GM12872 (cell line): Measurements from ENCODE around the gene FBLN1.

Experiments
- TF ChIP-seq, protein P1 (sequence below): IDR thresholded peaks from 3 replicates; pipeline ENCODE4 v1.5.1; 2011; ENCODE audit warnings: low read depth, mild to moderate bottlenecking, low read length, moderate library complexity; ENCODE audit not compliant: insufficient read depth

The FBLN1 gene

DNA sequence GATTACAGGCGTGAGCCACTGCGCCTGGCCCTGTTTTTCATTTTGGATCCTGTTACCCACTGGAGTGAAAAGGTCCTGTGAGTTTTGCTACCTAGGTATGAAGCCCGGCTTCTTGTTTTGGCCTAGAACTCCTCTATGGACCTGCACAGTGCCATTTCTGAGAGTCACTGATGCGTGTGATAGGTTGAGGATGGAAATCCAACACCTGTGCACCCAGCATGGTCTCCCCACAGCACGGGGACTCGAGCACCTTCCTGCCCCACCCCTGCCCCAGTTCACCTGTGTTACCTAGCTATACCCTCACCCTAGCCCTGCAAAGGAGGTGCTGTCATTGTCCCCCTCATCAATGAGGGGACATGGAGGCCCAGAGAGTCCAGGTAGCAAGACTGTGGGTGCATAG, 5.1 kb downstream of the FBLN1 start:
- TF ChIP-seq, protein P1, sequence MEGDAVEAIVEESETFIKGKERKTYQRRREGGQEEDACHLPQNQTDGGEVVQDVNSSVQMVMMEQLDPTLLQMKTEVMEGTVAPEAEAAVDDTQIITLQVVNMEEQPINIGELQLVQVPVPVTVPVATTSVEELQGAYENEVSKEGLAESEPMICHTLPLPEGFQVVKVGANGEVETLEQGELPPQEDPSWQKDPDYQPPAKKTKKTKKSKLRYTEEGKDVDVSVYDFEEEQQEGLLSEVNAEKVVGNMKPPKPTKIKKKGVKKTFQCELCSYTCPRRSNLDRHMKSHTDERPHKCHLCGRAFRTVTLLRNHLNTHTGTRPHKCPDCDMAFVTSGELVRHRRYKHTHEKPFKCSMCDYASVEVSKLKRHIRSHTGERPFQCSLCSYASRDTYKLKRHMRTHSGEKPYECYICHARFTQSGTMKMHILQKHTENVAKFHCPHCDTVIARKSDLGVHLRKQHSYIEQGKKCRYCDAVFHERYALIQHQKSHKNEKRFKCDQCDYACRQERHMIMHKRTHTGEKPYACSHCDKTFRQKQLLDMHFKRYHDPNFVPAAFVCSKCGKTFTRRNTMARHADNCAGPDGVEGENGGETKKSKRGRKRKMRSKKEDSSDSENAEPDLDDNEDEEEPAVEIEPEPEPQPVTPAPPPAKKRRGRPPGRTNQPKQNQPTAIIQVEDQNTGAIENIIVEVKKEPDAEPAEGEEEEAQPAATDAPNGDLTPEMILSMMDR = no peak

DNA sequence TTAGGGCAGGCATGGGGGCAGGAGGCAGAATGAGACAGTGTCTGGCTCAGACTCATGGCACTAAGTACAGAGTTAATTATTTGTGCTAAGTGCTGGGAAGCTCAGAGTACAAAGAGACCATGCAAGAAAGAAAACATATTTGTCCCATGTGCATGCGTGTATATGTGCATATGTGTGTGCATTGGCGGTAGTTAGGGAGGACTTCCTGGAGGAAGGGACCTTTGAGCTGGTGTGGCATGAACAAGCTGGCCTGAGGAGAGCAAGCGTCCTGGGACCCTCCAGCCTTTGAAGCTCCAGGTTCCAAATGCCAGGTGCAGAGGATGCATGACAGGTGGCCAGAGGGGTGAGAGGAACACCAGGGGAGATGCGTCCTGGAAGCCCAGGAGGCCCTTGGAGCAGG, 6.1 kb downstream of the FBLN1 start:
- TF ChIP-seq, protein P1 = no peak

DNA sequence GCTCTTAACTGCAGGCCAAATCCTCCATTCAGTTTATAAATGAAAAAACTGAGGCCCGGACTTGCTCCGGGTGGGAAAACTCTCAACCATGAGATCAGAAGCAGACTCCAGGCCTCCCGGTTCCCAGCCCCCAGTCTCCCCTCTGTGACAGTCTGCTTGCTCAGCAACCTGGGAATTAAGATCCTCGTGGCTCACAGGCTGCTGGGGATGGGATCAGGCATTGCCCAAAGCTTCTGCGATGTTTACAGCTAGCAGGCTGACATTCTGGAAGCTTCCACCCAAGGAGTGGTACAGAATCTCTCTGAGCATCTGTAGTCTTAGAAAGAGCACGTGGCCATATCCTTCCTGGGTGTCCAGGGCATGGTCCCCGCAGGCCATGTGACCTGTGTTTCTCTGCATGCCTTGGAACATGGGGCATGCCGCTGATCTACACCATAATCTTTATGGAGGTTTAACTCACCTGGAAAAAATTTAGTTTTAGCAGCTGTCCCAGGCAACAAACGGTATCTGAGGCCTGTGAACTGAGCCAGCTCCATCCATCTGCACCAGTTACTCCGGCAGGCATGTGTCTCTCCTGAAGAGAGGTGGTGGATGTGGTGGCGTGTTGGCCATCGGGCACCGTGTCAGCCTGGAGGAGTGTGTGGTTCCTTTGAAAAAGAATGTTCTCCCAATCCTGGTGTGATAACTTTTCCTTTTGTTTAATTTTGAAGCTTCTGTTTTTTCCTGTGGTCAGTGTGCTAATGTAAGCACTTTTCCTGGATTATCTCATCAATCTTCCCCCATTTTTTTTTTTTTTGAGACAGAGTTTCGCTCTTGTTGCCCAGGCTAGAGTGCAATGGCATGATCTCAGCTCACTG, 7.9 kb downstream of the FBLN1 start:
- TF ChIP-seq, protein P1 = no peak

DNA sequence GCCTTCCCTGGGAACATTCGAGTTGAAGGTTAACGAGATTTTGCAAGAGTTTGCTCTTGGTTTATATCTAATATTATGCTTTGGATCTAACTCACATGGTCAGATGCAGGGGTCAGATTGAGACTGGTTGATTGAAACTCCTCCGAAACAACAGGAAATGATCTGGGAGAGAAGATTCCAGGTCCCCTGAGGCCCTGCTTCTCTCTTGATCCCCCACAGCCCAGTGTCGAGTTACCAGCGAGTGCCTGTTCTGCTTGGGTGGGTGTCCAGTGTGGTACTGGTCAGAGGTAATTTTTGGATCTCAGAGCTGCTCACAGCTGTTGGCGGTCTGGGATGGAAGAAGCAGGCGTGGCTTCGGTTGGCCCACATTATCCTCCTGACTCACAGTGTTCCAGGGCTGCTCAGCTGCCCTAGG, 9.2 kb downstream of the FBLN1 start:
- TF ChIP-seq, protein P1 = no peak

DNA sequence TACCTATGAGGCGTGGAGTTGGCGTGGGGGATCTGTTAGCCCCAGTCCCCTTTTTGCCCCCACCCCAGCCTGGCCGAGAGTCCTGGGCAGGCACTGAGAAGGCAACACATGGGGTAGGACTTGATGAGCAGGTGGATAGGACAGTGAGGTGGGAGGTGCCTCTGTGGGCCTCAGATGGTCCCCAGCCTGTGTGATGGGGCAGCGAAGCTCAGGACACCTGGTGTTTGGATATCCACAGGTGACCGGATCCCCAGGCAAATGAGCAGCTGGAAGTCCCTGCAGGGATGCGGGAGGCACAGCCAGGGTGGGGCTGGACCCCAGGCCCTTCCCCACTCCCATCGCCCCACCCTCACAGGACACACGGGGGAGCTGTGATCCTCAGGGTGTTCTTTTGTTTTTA, 9.7 kb downstream of the FBLN1 start:
- TF ChIP-seq, protein P1 = no peak

DNA sequence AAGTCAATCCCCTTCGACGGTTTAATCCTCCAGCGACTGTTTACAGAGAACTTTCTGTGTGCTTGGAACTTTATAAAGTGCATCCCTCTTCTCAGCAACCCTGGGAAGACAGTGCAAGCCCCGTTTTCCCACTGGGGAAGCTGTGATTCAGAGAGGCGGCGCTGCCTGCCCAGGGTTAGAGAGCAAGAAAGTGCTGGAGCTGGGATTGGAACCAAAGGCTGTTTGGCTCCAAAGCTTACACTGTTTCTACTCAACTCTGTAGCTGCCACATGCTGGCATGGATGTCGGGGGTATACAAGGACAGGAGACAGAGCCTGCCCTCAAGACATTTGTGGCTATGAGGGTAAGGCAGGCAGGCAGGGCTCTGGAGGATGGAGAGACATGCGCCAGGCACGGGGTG, 13.0 kb downstream of the FBLN1 start:
- TF ChIP-seq, protein P1 = no peak

DNA sequence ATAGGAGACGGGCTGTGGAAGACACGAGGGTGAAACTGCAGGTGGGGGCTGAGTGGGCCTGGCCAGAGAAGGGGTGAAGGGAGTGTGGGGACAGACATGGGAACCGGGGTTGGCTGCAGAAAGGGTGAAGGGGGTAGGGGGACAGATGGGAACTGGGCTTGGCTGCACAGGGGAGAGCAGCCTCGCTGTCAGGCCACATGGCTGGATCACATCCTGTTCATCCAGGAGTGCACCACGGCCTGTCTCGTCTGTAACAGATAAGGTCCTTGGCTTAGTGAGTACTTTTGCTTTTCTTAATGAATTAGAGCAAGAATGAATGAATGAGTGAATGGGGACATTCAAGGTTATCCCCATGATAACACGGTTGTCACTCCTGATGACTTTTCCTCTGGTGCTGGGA, 13.5 kb downstream of the FBLN1 start:
- TF ChIP-seq, protein P1 = no peak
